Stimulated activated CD4-positive, alpha-beta T cell treated with anti-CD3 and anti-CD28 coated beads, Interleukin-12 subunit alpha, Interleukin-12 subunit beta, amount 100 ng/mL, for 4 hours (primary cell): Measurements from ENCODE around the gene NUPR2.
A peak's percentile ranks its signal among the peaks of the same experiment; 100 is the strongest.
"Not testable (repeated sequence)": the region's sequence is repeated elsewhere in the genome, so short reads cannot be mapped to it uniquely, and the experiment has no call there.

Source experiments
- DNase-seq: peaks from one replicate; pipeline ENCODE4 v3.0.0-alpha.2; 2020

NUPR2 gene

GRCh38 chr7:56115852-56116538, at the start of gene NUPR2:
Gene NUPR2 (minus strand): TSS chr7:56116417. CDS start chr7:56116314, 103 bp downstream.
- DNase-seq, result no peak

- no peak for DNase-seq
These were observed 41.1 kb upstream of the NUPR2 start for GRCh38 chr7:56157238-56157790.

- not testable (repeated sequence) for DNase-seq
These were observed 14.8 kb upstream of the NUPR2 start for GRCh38 chr7:56131062-56131461.

GRCh38 chr7:56127241-56127975, 11.2 kb upstream of the NUPR2 start:
- no peak for DNase-seq

- no peak for DNase-seq
These were observed 9.6 kb upstream of the NUPR2 start for GRCh38 chr7:56125831-56126230.

GRCh38 chr7:56124981-56125380, 8.8 kb upstream of the NUPR2 start:
- DNase-seq, result no peak

- DNase-seq, result no peak
These were observed 5.2 kb upstream of the NUPR2 start for GRCh38 chr7:56121440-56121839.

GRCh38 chr7:56112244-56112643, 4.0 kb downstream of the NUPR2 start:
- DNase-seq, result not testable (repeated sequence)

GRCh38 chr7:56110611-56111010, 5.6 kb downstream of the NUPR2 start:
- no peak for DNase-seq

GRCh38 chr7:56107954-56108258, 8.3 kb downstream of the NUPR2 start:
- DNase-seq, result no peak

- DNase-seq, result peak; percentile 87
These were observed 9.8 kb downstream of the NUPR2 start, which contains the start of gene CHCHD2 for GRCh38 chr7:56106108-56107073. Gene CHCHD2 (minus strand): TSS chr7:56106476. CDS start chr7:56106413, 63 bp downstream.

- no peak for DNase-seq
These were observed 10.7 kb downstream of the NUPR2 start for GRCh38 chr7:56105508-56105907.

- not testable (repeated sequence) for DNase-seq
These were observed 12.1 kb downstream of the NUPR2 start for GRCh38 chr7:56104138-56104537.

GRCh38 chr7:56099653-56100052, 16.6 kb downstream of the NUPR2 start:
- no peak for DNase-seq

GRCh38 chr7:56098187-56099008, 17.8 kb downstream of the NUPR2 start:
- DNase-seq, result not testable (repeated sequence)

- DNase-seq, result no peak
These were observed 18.5 kb downstream of the NUPR2 start for GRCh38 chr7:56097700-56098099.

GRCh38 chr7:56092789-56093531, 23.3 kb downstream of the NUPR2 start, which contains the start of gene PHKG1:
Gene PHKG1 (minus strand): TSS chr7:56092952. CDS start chr7:56088941, 4,011 bp downstream.
- DNase-seq, result no peak

GRCh38 chr7:56092388-56092787, 23.8 kb downstream of the NUPR2 start:
- DNase-seq, result not testable (repeated sequence)

GRCh38 chr7:56091591-56091990, 24.6 kb downstream of the NUPR2 start:
- no peak for DNase-seq

- DNase-seq, result no peak
These were observed 28.8 kb downstream of the NUPR2 start for GRCh38 chr7:56087445-56087844.

- no peak for DNase-seq
These were observed 29.5 kb downstream of the NUPR2 start for GRCh38 chr7:56086761-56087160.
